Stimulated activated CD4-positive, alpha-beta T cell treated with anti-CD3 and anti-CD28 coated beads, Interleukin-12 subunit alpha, Interleukin-12 subunit beta, amount 100 ng/mL, for 24 hours (primary cell): ENCODE measurements around the gene RBM4B.
"Not testable (repeated sequence)": the region's sequence is repeated elsewhere in the genome, so short reads cannot be mapped to it uniquely, and the experiment has no call there.

ENCODE experiments used
- DNase-seq, 2 experiments: peaks; one replicate each; pipeline ENCODE4 v3.0.0-alpha.2; 2020; ENCODE audit warnings: low read depth in 2 of 2

Gene RBM4B

DNA sequence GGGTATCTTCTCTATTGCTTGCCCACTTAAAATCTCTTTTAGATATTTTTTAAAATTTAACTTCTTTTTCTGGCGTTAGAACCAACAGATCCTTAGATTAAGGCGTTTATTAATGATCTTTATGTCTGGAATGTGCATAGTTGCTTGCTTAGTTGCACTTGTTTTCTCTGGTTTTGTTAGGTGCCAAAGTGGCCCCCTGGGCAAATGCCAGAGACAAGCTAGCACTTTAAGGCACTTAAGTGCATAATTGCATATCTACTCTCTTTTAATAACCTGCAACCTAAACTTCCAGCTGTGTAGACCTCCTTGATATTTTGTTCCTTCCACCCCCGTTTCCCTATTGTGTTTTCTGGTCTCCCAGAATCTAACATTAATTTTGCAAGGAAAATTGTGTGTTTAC lies 35.9 kb downstream of the RBM4B start:
- no peak for DNase-seq

DNA sequence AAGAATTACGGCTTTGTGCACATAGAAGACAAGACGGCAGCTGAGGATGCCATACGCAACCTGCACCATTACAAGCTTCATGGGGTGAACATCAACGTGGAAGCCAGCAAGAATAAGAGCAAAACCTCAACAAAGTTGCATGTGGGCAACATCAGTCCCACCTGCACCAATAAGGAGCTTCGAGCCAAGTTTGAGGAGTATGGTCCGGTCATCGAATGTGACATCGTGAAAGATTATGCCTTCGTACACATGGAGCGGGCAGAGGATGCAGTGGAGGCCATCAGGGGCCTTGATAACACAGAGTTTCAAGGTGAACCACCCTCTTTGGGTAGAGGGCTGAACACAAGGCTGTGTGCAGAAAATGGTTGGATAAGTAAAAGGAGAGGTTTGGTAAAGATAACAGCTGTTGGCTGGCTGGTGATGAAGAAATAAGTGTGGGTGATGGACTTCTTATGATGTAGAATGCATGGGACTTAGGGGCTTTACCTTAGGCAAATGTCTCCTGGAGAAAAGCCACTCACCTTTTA lies 37.8 kb downstream of the RBM4B start:
- DNase-seq = not testable (repeated sequence)

DNA sequence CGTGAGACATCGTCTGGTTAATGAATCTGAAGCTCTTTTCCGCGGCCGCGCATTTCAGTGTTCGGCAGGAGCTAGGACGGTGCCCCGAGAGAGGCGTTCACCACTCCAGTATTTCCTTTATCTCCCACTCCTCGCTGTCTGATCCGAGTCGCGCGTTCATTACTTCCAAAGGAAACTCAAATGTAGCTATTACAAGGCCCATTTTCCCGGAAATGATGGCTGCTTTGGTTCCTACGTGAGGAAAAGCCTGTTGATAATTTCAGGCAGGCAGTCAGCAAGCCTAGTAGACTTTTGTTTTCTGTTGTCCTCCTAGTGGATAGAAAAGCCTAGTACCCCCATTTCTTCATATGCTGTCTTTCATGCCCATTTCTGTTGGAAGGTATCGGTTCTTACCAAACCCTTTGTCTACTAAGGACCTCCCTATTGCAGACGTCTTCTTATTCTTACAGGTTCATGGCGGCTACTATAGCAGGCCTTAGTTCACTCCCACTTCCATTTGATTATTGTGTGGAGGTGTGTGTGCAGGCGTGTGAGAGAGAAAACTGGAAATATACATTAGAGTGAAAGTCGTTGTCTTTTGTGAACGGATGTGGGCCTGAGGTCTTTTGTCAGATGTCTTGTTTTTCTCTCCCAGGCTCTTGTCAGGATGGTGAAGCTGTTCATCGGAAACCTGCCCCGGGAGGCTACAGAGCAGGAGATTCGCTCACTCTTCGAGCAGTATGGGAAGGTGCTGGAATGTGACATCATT lies 38.4 kb downstream of the RBM4B start:
- no peak for DNase-seq

DNA sequence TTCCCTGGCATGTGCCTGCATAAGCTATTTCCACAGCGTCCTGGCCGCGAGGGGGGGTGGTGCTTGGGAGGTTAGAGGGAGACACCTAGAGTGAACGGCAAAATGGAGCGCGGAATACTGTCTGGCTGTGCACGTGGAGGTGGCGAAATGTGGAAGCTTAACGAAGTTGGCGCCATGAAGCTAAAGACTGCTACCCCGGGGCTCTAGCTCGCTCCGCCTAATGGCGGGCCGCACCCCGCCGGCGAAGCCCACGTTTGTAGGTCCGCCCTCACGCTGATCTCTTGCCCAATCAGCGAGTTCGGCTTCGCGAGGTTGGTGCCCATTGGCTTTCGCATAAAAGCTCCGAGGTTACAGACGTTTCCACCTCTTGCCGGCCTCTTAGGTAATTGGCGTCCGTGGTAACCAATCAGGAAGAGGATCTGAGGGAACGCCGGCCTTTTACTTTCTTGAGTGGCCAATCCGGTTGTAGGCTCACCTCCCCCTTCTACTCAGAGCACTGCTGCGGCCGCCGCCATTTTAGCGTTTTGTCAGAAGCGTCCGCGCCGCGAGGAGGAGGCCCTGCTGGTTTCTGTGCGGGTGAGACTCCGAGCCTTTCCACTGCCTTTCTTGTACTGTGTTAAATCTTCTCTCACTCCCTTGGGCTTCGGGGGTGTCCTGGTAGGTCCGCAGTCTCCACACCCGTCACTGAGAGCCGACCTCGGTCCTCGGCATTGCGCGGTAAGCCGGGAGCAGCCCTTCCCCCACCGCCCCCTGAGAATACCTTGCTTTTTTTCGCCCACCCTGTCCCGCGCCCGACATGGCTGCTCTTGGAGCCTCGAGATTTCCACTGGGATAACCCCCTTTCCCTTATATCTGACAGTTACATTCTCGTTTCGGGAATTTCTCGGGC lies 39.3 kb downstream of the RBM4B start, which contains the start of gene RBM4:
Gene RBM4 (plus strand): TSS at position 527 of the 889 bp plus-strand sequence. CDS start 1,009 bp downstream, outside the sequence.
- DNase-seq = peak; percentile 89 to 93

DNA sequence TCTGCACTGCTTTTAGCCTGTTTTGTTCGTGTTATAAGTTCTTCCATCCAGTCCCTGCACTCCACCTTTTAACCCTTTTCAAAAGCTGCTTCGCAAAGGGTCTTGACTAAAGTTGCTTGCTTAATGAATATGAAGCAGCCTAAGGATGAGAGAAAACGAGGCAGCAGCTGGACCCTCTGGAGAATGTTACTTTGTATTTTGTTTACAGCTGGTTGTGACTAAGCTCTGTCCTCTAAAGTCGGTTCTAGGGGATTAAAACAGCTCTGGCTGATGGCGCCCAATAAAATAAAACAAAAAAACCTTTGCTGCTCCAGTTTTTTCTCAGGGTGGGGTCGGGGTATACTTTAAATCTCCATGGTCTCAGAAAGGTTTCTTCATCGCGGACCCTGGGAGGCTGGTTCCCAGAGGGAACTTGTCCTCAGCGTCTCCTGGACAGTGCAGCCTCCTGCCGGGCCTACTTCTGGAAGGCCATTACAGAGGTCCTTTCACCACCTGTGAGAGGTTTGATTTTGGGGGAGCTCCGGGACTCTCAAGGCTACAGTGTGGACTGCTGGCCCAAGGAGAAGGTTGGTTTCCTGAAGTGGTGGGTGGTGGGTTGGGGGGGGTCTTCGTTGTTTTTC lies 40.0 kb downstream of the RBM4B start:
- no peak for DNase-seq

DNA sequence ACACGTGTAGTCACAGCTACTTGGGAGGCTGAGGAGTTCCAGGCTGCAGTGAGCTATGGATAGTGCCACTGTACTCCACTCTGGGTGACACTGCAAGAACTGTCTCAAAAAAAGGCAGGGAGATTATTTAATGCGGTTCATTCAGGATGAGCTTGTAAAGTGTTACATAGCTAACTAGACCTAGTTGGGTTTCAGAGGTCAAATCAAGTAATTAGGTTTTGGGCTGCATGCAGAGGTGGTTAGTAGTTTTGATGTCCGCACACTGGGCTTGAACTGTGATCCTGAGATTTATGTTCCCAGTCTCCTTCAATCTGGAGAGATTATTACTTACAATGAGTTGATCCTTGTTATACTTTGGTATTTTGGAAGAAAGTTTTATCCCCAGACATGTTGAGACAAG lies 41.3 kb downstream of the RBM4B start:
- DNase-seq = no peak

DNA sequence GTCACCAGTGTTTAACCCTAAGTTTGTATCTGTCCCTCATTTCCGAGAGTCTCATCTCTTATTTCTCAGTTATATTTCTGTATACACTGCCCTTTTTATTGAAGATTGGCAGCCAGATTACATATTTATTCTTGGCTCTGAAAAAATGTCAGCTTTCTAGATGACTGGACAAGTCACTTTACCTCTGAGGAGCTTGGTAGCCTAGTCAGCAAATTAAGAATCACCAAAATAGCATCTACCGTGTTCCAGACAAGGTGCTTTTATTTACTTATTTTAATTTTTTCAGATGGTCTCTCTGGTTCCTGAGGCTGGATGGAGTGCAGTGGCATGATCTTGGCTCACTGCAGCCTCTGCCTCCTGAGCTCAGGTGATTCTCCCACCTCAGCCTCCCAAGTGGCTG lies 44.7 kb downstream of the RBM4B start:
- no peak for DNase-seq

DNA sequence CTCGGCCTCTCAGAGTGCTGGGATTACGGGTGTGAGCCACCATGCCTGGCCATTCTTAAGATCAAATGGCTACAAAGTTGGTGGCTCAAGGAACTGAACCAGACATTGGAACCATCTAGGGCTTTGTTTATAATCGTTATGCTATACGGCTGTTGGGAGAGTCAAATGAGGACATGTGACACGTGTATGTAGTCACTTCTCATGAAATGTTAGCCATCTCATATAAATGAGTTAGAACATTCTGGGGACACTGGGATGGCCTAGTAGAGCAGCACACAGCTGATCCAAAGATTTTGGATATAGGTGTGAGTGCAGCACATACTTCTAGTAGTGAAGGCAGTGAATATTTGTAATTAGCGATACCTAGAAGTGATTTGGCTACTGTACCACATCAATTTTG lies 45.8 kb downstream of the RBM4B start:
- no peak for DNase-seq

DNA sequence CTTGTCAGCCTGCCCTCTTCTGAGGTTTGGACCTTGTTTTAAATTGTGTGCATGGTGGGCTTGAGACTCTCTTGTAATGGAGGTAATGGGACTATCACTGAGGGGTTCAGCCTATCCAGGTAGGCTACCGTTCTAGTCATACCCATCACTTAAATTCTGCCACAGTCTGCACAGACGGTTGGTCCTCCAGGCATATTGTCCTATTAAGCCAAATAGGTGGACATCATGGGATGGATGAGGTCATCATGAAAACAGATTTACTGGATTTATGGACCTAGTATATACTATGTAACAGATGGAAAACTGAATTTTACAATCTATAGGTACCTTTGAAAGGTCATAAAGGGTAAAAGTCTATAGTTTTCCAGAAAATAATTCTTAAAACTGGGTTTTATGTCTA lies 48.3 kb downstream of the RBM4B start:
- DNase-seq = no peak

DNA sequence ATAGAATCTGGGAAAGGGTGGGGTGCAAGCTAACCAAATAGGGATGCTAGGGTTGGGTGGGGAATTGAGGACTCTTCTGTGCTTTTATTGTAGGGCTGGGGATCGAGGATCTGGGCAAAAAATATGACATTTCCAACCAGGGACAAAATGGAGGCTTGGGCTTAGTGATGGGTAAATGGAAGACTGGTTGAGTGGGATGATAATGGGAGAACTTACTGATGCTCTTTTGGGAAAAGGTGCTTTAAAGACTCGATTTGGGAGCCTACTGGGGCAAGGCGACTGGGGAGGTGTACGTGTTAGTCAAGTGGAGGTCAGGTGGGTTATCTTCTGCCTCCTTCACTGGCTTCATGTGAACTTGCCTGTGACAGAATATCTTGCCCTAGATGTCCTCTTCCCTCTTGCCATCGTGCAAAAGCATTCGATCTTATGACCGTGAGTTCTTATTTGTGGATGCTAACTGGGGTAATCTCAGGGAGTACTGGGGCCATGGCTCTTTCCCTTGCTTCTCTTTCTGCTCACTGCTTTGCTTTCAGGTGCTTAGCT lies 49.6 kb downstream of the RBM4B start:
- no peak for DNase-seq

DNA sequence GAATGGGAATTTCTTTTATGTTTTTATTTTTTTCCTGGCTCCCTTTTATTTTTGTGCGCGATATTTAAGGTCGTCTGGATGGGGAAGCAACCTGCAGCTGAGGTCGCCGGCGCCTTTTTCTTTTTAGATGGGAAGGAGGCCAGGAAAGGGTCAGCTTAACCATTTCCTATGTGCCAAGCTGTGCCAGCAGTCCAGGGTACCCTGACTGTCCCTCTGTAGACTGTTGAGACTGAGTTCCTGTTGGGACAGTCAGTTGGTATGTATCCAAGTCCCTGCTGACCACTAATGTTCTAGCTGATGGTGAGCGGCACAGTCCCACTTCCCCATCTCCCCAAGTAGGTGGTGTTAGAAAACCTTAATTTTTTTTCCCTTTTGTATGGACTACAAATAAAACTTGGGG lies 50.8 kb downstream of the RBM4B start:
- no peak for DNase-seq

DNA sequence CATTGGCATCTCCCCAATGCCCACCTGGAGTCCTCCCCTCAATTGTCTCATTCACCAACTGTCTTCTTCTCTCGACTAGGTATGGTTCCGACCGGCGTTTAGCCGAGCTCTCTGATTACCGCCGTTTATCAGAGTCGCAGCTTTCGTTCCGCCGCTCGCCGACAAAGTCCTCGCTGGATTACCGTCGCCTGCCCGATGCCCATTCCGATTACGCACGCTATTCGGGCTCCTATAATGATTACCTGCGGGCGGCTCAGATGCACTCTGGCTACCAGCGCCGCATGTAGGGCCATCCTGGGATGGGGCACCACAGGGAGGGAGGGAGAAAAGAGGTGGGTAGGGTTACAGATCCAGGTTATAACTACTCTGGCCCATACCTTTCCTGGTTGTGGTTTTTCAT lies 51.3 kb downstream of the RBM4B start:
- no peak for DNase-seq

DNA sequence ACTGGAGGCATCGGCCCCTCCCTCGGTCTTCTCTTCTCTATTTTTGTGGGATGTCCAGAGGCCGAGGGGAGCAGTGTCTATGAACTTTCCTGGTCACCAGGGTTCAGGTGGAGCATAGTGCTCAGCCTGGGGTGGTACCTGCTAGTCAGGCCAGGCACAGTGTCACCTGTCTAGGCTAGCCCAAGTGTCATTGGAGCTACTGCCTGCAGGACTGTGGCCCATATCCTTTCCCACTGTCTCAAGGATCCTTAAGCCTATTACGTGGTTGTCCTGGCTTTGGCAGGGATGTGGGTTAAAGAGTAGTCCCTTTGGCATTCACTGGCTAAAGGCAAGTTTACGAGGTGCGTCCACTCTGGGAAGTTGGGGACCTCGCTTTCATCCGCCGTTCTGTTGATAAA lies 51.9 kb downstream of the RBM4B start:
- DNase-seq = no peak

DNA sequence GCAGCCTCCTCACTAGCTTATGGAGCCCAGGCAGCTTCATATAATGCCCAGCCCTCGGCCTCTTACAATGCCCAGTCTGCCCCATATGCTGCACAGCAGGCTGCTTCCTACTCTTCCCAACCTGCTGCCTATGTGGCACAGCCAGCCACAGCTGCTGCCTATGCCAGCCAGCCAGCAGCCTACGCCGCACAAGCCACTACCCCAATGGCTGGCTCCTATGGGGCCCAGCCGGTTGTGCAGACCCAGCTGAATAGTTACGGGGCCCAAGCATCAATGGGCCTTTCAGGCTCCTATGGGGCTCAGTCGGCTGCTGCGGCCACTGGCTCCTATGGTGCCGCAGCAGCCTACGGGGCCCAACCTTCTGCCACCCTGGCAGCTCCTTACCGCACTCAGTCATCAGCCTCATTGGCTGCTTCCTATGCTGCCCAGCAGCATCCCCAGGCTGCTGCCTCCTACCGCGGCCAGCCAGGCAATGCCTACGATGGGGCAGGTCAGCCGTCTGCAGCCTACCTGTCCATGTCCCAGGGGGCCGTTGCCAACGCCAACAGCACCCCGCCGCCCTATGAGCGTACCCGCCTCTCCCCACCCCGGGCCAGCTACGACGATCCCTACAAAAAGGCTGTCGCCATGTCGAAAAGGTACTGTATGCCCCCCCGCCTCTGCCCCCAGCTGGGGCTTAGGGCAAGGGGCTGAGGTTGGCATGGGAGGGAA lies 52.5 kb downstream of the RBM4B start:
- DNase-seq = no peak

DNA sequence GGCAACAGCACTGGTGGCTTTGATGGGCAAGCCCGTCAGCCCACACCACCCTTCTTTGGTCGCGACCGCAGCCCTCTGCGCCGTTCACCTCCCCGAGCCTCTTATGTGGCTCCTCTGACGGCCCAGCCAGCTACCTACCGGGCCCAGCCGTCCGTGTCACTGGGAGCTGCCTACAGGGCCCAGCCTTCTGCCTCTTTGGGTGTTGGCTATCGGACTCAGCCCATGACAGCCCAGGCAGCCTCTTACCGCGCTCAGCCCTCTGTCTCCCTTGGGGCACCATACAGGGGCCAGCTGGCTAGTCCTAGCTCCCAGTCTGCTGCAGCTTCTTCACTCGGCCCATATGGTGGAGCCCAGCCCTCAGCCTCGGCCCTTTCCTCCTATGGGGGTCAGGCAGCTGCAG lies 53.2 kb downstream of the RBM4B start:
- DNase-seq = no peak

DNA sequence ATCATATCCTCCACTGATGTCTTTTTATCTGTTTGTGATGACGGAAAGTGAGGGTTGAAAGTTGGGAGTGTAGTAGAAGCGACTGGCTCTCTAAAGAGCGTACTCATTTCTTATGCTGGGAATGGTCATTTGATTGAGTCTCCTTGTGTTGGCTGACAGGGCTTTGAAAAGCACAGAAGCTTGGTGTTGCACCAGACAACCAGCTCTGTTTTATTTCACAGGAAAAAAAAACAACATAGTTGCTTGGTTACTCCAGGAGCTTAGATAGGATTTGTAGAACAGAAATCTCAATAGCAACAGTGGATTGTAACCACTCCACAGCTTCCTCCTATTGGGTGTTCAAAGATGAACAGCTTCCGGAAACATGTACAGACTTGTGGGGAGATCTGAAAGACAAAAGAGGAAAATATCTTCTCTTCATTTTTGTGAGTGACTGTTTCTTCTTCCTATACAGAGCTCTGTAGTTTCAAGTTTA lies 58.6 kb downstream of the RBM4B start:
- DNase-seq = no peak

DNA sequence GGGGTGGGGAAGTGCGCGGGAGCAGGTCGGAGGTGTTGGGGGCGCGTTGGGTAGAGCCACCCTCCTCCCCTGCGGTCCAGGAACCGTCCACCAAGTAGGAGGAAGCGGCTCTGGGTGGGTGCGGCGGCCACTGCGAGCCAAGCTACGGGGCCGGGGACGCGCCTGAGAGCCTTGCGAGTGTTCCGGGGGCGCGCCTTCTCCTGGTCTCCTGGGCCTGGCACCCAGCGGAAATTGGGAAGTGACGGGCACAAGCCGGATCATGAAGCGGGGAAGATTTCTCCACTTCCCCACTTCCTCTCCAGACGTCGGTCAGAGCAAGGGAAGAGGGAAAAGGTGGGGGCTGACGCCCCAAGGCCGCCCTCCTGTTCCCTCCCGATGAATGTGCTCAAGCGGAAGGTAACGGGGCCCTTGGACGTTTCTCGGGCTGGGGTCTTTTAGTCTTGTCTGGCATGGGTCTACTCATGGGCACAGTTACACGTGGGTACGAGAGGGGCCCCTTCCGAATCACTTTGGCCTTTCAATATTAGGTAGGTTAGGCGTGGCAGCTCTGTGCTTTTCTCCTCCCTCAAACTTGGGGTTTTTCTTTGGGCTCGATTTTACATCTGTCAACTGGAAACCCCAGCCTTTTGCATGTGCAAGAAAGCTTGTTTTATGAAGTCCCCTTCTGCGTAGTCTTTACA lies 60.4 kb downstream of the RBM4B start:
- DNase-seq = no peak

DNA sequence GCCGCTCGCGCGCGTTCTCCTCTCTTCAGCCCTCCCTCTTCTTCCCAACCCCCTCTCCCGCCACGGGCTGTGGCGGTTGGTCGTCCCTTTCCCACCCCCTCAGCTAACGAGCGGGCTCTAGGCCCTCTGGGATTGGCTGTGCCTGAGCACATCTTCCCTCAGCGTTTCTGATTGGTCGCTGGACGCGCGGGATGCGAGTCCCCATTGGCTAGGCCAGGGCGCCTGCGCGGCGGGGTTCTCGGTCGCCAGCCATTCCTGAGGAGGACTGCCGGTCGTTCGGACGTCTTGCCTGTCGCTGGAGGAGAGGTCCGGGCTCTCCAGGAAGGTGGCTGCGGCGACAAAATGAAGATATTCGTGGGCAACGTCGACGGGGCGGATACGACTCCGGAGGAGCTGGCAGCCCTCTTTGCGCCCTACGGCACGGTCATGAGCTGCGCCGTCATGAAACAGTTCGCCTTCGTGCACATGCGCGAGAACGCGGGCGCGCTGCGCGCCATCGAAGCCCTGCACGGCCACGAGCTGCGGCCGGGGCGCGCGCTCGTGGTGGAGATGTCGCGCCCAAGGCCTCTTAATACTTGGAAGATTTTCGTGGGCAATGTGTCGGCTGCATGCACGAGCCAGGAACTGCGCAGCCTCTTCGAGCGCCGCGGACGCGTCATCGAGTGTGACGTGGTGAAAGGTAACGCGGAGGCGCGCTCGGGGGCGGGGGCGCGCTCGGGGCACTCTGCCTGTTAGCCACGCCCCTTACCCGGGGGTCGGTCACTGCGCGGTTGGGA lies 61.1 kb downstream of the RBM4B start, which contains the start of gene RBM14:
Gene RBM14 (plus strand): TSS at position 252 of the 776 bp plus-strand sequence. CDS start 91 bp downstream, at position 343.
- DNase-seq = peak; percentile 96 to 97
